ENCODE results near the gene CES3.
A peak's percentile ranks its signal among the peaks of the same experiment; 100 is the strongest.

CES3 gene, protein sequence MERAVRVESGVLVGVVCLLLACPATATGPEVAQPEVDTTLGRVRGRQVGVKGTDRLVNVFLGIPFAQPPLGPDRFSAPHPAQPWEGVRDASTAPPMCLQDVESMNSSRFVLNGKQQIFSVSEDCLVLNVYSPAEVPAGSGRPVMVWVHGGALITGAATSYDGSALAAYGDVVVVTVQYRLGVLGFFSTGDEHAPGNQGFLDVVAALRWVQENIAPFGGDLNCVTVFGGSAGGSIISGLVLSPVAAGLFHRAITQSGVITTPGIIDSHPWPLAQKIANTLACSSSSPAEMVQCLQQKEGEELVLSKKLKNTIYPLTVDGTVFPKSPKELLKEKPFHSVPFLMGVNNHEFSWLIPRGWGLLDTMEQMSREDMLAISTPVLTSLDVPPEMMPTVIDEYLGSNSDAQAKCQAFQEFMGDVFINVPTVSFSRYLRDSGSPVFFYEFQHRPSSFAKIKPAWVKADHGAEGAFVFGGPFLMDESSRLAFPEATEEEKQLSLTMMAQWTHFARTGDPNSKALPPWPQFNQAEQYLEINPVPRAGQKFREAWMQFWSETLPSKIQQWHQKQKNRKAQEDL

DNA sequence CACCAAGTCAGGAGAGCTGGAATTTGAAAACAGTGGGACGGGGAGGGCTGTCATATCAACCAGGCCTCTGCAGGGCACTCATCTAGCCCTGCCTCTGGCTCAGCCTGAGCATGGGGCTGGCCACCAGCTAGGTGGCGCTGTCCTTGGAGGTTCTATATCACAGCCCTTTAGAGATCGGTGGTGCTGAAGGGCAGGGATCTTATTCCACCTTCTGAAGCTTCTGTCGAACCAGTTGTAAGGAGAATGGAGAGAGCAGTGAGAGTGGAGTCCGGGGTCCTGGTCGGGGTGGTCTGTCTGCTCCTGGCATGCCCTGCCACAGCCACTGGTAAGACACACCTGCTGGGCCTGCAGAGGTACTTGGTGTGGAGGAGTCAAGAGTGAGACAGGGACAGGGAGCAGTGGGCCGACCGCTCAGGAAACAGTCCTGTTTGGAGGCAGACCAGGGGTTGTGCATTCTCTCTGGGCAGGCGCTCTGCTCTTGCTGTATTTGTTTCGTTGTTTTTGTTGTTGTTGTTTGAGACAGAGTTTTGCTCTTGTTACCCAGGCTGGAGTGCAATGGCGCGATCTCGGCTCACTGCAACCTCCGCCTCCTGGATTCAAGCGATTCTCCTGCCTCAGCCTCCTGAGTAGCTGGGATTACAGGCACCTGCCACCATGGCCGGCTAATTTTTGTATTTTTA, at the start of gene CES3:
TSS of gene CES3 (plus strand) at position 202 of the 680 bp plus-strand sequence. CDS start at position 244, 42 bp downstream.
- peak; percentile 63 for DNase-seq

DNA sequence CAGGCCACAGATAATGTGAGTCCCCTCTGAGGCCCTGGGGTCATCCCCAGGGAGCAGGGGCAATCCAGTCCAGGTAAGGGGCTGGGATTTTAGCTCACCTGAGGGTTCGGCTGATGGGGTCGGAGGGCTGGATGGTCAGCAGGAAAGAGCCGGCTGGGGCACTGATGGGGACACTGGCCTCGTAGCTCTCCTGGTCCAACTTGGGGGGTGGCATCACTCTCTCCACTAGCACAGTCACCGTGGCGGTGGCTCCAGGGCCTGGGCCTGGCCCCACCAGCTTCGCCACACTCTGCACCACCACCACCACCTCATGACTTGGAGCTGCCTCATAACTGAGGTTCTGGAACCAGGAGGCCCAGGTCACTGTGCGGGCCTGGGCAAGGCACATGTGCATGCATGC, 49.3 kb upstream of the CES3 start:
- no peak for DNase-seq

DNA sequence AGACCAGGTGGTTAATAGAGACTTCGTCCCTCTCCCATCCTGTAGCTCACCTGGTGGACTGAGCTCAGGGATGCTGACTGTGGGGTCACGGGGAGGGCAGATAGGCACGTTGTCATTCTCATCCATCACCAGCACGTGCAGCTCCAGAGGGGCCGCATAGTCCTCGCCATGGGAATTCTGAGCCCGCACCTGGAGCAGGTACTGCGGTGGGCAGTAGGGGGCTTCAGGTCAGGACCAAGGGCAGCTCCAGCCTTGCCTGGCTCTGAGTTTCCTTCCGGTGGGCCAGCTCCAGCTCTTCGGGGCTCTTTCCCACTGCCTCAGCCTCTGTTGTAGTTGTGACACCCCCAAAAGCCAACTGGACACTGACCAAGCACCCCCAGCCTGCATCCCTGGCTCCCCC, 48.0 kb upstream of the CES3 start:
- no peak for DNase-seq

DNA sequence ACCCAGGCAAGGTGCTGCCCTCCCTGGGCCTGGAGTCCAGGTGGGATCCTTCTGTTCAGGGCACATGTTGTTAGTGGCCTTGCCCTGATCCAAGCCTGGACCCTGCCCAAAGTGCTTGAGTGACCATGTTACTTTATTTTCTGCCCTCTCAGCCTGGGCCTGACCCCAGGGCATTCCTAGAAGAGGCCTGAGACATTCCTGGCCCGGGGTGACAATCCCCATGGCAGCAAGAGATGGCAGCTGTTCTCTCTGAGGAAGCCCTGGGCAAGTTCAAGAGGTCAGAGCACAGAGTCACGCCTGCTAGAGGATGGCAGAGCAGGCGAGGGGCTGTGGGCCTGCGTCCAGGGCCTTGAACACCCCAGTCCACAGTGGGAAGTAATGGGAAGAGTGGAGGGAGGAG, 47.4 kb upstream of the CES3 start:
- DNase-seq, result no peak

DNA sequence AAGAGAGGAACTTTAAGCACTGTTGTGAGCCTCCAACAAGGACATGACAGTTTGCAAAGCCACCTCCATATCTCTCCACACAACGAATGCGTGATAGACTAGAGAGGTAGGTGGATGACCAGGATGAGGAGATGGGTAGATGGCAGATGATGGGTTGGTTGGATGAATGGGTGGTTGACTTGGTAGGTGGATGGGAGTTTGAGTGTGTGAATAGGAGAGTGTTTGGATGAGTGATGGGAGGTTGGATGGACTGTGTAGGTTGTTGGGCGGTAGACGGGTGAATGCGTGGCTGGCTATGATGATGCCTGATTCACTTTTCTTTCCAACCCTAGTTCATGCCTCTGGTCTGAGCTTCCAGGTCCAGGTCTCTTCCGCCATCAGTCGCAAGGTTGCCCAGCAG, 46.5 kb upstream of the CES3 start:
- no peak for DNase-seq

DNA sequence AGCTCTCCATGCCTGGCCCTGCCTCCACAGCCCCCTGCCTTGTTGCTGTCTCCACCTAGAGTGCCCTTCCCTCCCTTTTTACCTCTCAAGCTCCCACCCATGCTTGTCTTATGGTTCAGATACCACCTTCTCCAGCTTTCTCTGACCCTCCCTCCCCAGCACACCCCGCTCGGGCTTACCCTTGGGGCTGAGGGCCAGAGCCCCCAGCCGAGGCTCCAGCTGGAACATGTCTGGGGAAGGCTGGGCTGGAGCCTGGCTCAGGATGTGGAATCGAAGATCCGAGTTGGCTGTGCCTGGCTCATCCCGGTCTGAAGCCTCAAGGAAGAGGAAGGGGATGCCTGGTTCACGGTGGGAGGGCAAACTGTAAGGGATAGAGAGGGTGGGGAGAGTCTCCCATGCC, 46.0 kb upstream of the CES3 start:
- no peak for DNase-seq

DNA sequence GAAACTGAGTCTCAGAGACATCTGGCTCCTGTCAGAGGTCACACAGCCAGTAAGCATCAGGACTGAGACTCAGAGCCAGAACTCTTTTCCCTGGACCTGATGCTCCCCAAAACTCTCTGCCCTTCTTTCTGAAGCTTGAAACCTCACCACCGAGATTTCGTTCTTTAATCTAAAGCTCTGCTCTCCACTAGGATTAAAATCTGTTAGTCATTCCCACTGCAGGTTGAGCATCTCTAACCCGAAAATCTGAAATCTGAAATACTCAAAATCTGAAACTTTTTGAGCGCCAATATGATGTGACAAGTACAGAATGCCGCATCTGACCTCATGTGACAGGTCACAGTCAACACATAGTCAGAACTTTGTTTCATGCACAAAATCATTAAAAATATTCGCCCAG, 44.5 kb upstream of the CES3 start:
- DNase-seq, result no peak

DNA sequence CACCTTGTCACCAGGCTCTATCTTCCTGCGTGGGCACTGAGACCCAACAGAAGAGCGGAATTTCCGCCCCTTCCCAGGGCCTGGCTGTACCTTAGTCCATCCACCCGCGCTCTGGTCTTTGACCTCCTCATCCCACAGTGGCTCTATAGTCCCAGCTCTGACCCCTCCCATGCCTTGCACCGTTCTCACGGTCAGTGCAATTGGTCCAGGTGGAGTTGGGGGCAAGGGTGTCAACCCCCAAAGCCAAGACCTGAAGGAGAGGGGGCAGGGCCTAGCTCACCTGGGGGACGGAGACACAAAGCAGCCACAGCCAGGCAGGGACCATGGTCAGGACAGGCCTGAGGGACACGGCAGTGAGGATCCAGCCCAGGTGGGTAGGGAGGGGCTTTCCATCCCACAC, 43.3 kb upstream of the CES3 start:
- DNase-seq, result no peak

DNA sequence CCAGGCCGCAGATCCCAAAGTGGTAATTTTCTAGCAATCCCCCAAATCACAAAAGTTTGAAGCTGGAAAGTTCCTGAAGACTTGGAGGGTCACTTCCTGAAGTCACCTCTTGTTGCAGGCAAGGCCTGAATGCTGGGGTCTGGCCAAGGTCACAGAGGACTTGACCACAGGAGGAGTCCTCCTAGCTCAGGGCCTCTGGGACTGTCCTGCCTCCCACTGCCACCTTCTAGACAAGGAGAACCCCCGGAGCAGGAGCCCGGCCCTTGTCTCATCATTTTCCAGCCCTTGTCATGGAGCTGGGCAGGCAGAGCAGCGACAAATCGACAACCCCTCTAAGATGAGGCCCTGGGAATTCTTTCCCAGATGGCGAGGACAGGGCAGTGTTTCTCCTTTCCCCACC, 42.7 kb upstream of the CES3 start:
- no peak for DNase-seq

DNA sequence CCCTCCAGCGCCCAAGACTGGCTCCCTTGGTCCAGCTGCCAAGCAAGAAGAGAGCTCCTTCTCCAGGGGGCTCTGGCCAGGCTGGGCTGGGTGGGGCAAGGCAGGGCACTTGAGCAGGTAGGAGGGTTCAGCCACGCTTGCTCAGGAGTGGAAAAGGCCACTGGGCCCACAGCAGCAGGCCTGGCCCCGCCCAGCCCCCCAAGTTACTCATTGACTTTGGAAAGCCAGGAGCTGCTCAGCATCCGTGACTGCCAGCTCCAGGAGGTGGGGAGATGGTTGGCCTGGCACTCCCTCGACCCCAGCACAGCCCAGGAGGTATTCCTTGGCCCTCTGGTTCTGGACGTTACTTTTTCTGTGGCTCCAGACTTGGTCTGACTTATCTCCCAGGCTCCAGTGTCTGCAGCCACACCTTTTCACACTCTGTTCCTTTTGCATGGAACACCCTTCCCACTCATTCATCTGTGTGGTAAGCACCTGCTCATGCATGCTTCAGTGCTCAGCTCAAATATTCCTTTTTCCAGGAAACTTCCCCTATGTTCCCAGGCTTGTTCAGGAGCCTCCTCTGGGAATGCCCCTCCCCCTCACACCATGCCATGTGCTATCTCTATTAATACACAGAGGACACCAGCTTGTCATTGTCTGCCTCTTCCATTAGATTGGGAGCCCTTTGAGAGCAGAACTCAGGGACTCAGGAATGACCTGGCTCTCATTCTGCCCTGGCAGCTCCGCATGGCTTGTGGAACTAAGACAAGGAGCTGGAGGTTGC, 42.1 kb upstream of the CES3 start, which contains the start of gene CDH16:
TSS of gene CDH16 (minus strand) at position 83 of the 766 bp plus-strand sequence. CDS start 820 bp downstream, outside the sequence.
- DNase-seq, result no peak

DNA sequence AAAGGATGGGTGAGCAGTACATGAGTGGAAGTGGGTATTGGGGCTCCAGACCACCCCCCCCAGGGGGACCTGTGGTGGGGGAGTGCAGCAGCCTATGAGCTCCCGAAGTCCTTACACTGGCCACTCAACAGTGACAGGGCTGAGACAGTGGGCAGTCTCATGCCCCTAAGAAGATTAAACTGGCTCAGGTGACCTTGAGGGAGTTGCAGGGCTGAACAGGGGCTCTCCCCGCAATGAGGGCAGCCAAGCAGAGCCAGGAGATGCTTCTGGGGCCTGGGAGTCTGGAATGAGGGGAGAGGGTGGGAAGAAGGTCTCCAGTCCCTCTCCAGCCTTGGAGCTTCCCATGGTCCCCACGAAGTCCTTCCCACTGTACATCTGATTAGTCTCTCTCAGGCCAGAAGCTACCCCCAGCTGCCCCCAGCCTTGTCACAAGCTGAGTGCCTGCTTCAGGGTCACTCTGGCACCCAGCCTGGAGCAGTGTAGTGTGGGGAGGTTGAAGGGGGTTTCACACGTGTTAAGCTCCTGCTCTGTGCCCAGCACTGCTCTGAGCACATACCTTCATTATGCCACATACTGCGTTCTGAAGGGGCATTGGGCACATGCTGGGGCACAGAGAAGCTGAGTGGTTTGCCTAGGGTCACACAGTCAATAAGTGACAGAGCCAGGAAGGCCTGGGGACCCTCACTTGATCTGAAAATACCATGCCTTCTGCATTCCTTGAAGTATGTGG, 41.3 kb upstream of the CES3 start:
- DNase-seq, result no peak

DNA sequence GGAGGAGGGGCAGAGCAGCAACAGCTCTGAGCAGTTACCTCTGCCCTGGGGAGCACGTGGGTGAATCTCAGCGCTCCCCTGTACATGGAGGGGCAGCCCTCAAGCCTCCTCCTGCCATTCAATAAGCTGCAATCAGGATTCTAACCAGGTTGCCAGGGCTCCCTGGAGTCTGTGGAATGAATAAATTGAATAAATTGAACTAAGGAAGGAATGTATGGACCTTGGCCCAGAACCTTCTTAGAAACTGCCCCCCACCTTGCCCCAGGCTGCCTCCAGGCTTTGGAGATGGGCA, 40.8 kb upstream of the CES3 start:
- DNase-seq, result no peak

DNA sequence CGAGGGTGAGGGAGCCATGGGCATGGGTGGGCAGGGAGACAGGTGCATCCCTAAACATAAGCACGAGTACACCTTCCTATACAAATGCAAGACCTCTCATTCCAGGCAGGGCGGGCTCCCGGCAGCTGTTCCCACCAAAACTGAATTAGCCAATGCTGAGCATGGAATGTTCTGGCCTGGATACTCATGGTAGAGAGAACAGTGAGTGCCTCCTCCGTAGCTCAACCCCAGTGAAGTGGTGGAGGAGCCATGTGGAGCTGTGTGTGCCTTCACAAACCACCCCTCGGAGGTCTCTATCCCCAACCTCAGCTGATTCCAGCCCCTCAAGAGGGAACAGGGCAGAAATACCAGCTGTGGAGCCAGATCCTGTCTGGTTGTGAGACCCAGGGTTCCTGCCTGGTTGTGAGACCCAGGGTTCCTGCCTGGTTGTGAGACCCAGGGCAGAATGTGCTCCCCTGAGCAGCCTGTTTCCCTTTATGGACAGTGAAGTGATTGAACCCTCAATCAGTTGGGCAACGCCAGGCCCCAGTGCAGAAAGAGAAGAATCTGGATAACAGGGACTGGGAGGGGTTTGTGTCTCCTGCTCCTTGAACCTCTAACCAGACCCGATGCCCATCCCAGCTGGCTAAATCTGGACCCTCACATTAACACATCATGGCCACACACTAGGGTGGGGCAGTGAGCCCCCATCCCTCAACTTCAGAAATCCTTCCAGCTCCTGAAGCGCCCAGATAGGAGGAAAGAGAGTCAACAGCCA, 40.0 kb upstream of the CES3 start:
- no peak for DNase-seq

DNA sequence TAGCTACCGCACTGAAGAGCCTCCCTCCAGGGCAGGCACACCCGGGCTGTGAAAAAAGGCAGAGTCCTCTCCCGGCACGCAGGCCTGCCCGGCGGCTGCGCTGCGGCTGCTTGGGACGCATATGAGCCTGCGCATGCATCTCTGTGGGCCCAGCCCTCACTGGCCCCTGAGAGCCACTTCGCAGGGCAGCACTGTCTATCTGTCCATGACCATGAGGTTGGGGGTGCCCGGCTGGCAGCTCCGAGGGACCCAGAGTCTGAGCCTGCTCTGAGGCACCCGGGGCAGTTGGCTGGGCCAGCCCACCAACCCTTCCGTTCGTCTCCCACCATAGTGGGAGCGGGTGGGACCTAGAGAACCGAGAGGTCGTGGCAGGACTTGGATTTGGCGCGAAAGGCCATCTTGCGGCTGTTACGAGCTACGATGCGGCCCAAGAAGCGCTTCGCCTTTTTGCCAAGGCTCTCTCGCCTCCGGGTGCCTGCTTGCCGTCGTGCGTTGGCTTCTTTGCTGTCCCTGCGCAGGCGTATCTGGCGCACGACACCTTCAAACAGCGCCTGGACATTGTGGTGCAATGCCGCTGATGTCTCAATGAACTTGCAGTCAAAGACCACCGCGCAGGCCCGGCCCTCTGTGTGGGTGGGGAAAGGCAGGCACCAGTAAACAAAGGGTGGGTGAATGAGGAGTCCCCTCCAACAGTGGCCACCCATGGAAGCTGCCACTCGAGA, 39.2 kb upstream of the CES3 start:
- no peak for DNase-seq

DNA sequence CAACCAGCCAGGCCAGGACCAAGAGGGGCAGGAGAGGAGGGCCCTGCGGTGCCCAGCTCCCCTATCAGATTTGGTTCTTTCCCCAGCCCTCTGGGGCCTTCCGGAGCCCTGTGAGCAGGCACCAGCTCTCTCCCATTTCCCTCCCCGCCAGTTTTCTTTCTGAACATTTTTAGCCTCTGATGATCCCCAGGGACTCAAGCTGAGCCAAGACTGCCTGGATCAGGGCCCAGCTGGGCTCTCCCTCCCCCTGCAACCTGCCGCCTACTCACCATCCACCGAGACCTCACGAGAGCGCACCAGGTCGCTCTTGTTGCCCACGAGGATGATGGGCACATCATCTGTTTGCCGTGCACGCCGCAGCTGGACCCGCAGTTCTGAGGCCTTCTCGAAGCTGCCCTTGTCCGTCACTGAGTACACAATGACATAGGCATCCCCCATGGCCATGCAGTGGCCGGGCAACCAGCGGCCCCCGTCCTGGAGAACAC, 37.8 kb upstream of the CES3 start:
- DNase-seq, result no peak

DNA sequence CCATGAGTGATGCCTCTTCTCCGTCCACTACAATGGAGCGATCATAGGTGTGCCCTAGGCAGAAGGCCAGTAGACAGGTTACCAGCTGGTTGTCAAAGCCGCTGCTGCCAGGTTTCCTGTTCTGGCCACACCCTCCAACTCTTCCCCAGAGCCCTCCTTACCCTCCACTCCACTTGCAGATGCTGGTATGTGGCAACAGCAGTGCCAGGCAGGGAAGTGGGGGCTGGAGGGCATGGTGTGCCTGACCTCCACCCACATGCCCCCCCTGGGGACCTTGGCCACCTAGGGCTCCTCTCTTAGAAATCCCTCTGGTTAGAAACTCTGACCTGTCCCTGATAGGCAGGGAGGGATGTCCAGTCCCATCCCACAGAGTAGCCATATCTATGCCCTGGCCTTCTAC, 37.2 kb upstream of the CES3 start:
- DNase-seq, result no peak

DNA sequence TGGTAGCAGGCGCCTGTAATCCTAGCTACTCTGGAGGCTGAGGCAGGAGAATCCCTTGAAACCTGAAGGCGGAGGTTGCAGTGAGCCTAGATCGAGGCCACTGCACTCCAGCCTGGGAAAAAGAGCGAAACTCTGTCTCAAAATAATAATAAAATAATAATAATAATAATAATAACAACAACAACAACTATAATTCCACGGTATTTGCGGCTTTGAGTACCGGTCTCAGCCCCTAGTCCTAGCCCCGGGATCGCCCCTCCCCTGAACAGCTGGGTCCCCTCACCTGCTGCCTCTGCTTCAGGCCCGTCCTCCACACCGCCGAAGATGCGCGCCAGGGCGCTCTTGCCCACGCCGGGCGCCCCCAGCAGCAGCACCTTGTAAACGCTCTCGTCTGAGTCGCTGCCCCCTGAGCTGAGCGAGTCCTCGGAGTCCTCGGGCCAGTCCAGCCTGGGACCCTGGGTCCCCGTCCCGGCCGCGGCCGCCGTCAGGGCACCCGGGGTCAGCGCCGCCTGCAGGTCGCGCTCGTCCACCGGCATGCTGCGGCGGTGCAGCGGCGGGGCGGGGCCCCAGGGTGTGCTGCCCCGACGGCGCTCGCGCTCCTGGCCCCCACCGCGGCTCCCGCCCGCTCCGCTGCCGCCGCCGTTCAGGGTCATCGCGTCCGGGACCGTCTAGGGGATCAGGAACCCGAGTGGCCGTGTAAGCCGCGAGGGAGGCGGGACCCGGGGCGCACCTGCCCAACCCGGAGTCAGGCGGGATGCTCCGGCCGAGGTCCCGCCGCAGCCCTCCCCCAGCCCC, 36.3 kb upstream of the CES3 start:
- DNase-seq, result peak; percentile 27

DNA sequence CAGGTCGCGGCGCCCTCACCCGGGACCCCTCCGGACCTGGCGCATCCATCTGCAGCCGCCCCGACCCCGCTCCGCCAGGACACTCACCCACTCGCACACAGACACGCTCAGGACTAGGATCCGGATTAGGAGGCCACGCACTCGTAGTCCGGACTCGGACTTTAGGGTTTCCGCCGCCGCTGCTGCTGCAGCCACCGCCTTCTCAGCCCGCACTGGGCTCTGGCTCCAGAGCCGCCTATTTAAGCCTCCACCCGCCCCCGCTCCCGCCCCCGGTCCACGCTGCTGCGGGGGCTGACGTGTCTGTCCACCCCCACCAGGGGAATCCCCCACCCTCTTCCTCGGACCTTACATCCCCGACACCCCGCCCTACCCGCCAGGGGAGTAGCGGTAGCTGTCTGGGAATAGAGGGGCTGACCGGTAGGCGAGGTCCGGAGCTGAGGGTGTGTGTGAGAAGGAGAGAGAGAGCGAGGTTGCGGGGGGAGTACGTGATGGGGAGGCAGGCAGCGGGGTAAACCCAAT, 35.7 kb upstream of the CES3 start, which contains the start of gene RRAD:
TSS of gene RRAD (minus strand) at position 214 of the 519 bp plus-strand sequence. CDS start 356 bp downstream, outside the sequence.
- DNase-seq, result peak; percentile 31

DNA sequence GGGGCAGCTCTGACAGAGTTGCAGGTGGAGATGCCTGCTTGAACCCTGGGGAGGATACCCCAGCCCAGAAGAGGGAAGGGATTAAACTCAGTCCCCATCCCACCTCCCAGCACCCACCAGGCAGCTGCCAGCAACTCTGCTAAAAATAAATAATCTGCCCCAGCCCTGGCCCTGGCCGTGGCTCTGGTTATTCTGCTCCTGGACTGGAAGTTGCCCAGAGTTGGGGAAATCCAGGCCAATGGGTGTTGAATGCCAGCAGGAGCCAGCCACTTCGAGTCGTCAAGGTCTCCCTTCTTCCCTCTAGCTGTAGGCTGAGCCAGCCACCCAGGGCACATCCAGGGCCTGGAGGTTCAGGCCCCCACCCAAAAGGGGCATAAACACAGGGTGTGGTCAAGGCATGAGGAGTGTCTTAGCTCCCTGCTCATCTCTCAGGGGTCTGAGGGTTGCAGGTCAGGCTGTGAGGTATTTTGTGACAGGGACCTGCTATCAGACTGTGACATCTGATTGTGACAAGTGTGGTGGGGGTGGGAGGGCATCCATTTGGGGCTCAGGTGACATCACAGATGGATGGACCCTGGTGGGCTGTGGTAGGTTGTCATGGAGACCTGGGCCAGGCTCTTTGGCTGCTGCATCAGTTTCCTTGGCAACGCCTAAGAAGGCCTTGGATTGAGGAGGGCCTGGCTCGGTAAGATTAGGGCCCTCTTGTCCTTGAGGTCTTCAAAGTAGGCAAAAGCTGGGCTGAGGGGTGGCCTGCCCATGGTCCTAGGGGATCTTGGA, 34.7 kb upstream of the CES3 start:
- DNase-seq, result no peak

Data from CD4-positive, alpha-beta T cell treated with Interleukin-17A for 1 hour (primary cell).